ENCODE results near the gene ACBD6. TPM values are rescaled to one million over a fixed set of nuclear protein-coding genes. Genes with fewer than 3 reads are reported as not detected.

ACBD6 gene
- total and polyA plus RNA-seq, 10 of the 15 experiments (the other 5 are each of a cell fraction or from before 2014, with no cell fraction given) = 15.0 to 67.3 (median 55.0) TPM

DNA sequence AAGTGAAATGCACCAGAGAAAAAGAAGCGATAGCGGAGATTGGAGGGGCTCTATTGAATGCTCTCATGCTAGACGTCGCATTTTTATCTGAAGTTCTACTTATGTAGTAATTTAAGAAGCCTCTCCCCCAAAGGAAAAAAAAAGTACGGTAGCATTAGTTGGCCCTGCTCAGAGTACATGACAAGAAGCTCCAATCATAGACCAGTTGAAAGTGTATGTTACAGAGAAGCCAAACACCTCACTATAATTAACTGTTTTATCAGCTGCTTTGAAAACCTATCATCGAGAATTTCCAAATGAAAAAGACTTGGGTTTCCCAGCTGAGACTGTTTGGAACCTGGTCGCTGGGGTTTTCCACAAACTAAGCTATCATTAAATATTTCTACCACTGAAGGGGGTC, 36.8 kb upstream of the ACBD6 start (continued):
- no peak for TF ChIP-seq ZNF274 (IDR thresholded peaks at IDR 0.05; ENCODE audit: insufficient read depth, insufficient read length)
- TF ChIP-seq, protein P1, sequence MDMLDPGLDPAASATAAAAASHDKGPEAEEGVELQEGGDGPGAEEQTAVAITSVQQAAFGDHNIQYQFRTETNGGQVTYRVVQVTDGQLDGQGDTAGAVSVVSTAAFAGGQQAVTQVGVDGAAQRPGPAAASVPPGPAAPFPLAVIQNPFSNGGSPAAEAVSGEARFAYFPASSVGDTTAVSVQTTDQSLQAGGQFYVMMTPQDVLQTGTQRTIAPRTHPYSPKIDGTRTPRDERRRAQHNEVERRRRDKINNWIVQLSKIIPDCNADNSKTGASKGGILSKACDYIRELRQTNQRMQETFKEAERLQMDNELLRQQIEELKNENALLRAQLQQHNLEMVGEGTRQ (IDR thresholded peaks at IDR 0.05; ENCODE audit: borderline replicate concordance, low read depth, low read length) = no peak

DNA sequence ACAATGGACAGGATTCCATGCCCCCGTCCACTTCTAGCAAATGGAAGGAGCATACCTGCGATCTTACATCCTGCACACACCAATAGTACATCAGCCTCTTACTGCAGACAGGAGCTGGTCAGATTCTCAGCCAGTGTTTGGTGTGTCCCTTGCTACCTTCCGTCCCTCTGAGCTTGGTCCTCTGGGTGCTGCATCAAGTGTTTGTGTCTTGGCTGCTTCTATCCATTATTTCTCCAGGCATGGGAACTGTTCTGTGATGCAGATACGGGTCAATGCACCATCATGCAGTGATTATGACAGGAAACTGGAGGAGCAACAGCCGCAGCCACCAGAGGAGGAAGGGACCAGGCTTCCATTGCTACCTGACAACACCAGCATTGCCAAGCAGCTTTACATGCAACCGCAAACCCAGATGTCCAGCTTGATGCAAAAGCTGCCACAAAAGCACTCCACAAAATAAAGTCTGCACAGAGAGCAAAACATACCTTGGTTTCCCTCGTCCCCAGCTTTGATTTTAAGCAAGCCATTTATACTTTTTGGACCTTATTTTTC, 34.5 kb upstream of the ACBD6 start:
- no peak overlapping the region for H3K9ac ChIP-seq (ENCODE audit: control insufficient read depth, insufficient read depth, low read length)
- WGBS (ENCODE audit: insufficient coverage, insufficient replicate concordance, low lambda C conversion rate, missing lambda C conversion rate) = 50% methylated on average over 7 of the region's 7 CpGs
- RAD21 ChIA-PET (ENCODE audit: unreplicated experiment) = interaction anchor here (0.6 to 9.3 kb wide), 4 partner anchors 327 to 632 kb away, joined by 3 to 156 read pairs (median 6); no protein-coding TSS in a partner anchor
- TF ChIP-seq SIX5 (IDR thresholded peaks at IDR 0.05; ENCODE audit: low read depth, low read length, severe bottlenecking) = no peak
- no peak for TF ChIP-seq SUZ12 (IDR thresholded peaks at IDR 0.05; ENCODE audit: unreplicated experiment)
- no peak for TF ChIP-seq E4F1 (IDR thresholded peaks at IDR 0.05; ENCODE audit: borderline replicate concordance, partially characterized antibody)
- TF ChIP-seq SREBF1 (IDR thresholded peaks at IDR 0.05; ENCODE audit: low read length) = no peak
- TF ChIP-seq, protein P2, sequence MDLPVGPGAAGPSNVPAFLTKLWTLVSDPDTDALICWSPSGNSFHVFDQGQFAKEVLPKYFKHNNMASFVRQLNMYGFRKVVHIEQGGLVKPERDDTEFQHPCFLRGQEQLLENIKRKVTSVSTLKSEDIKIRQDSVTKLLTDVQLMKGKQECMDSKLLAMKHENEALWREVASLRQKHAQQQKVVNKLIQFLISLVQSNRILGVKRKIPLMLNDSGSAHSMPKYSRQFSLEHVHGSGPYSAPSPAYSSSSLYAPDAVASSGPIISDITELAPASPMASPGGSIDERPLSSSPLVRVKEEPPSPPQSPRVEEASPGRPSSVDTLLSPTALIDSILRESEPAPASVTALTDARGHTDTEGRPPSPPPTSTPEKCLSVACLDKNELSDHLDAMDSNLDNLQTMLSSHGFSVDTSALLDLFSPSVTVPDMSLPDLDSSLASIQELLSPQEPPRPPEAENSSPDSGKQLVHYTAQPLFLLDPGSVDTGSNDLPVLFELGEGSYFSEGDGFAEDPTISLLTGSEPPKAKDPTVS (IDR thresholded peaks at IDR 0.05; ENCODE audit: low read depth, low read length) = no peak
- TF ChIP-seq ZZZ3 (IDR thresholded peaks at IDR 0.05; ENCODE audit: control insufficient read depth, insufficient read length, low read depth) = no peak
- no peak for TF ChIP-seq PAX8 (IDR thresholded peaks at IDR 0.05)
- no peak for TF ChIP-seq ZBTB33 (IDR thresholded peaks at IDR 0.05)
- no peak for TF ChIP-seq MXI1 (IDR thresholded peaks at IDR 0.05; ENCODE audit: low read depth, low read length)
- no peak for TF ChIP-seq ASH2L (IDR thresholded peaks at IDR 0.05; ENCODE audit: borderline replicate concordance, low read depth)
- no peak for TF ChIP-seq EP300 (IDR thresholded peaks at IDR 0.05; ENCODE audit: borderline replicate concordance in 1 of 2, control insufficient read depth in 1 of 2, low read depth in 2 of 2, low read length in 2 of 2)
- no peak for TF ChIP-seq RBBP5 (conservative IDR thresholded peaks at IDR 0.05)

More for the DNA sequence above, 34.5 kb upstream of the ACBD6 start:
- Histone ChIP-seq H3K4me2 (ENCODE audit: control insufficient read depth, insufficient read depth) (no peak overlapping the region), H3K36me3 (ENCODE audit: control insufficient read depth in 2 of 2, insufficient read depth in 2 of 2, low read length in 1 of 2) (no peaks in the 10 kb centered on the region), H3K4me1 (ENCODE audit: control insufficient read depth, insufficient read depth, low read length) (no peaks in the 10 kb centered on the region), H3K4me3 (no peak overlapping the region), H3K27ac (ENCODE audit: control insufficient read depth, insufficient read depth) (no peak overlapping the region), H3K79me2 (ENCODE audit: control insufficient read depth, insufficient read depth, low read length) (no peaks in the 10 kb centered on the region), H3K9me3 (replicated peaks; ENCODE audit: control insufficient read depth, insufficient read depth, low read length) (no peaks in the 10 kb centered on the region), H2AFZ (ENCODE audit: control insufficient read depth, low read depth, low read length) (no peak overlapping the region), H3K27me3 (replicated peaks in 1 of 2; ENCODE audit: control insufficient read depth in 2 of 2, insufficient read depth in 2 of 2, low read length in 1 of 2) (no peaks in the 10 kb centered on the region; a peak in 1 of 4 replicates), H4K20me1 (ENCODE audit: control insufficient read depth, insufficient read depth) (no peaks in the 10 kb centered on the region)
- ATAC-seq = no peak
- BruUV-seq (replicated peaks) = no TSS peak
- ChIA-PET POLR2A (interaction anchor here (0.6 kb wide), 1 partner anchor 227 kb away, joined by 4 read pairs; no protein-coding TSS in a partner anchor), CTCF (interaction anchor here (0.6 to 17.1 kb wide), 9 partner anchors 9 to 345 kb away, joined by 3 to 373 read pairs (median 3); no protein-coding TSS in a partner anchor), SMC1A (ENCODE audit: uncharacterized antibody, unreplicated experiment) (interaction anchor here (0.6 to 14.5 kb wide), 11 partner anchors 10 to 862 kb away, joined by 3 to 247 read pairs (median 4); no protein-coding TSS in a partner anchor)
- in situ Hi-C loops (cut with MboI) (loop anchor here (5.0 to 10.0 kb wide), 2 partner anchors 320 to 628 kb away; no protein-coding TSS in a partner anchor), intact Hi-C loops (cut with micrococcal nuclease; ENCODE audit: unreplicated experiment) (no loop called here)
- no peak for FAIRE-seq
- no peak for DNase-seq (ENCODE audit: low read depth, low spot score)

Data from GM12878 (cell line).